BJ (cell line): ENCODE results near the gene ABLIM2. TPM values are rescaled to one million over a fixed set of nuclear protein-coding genes. Genes with fewer than 3 reads are reported as not detected.

Experiments used
- CTCF ChIA-PET: fragments of 350-600 bp; formaldehyde crosslinking; extraction: SDS; loops from one replicate; lab custom pipeline; 2021; ENCODE audit warnings: antibody characterized with exemption, inconsistent platforms; lab: Yijun Ruan, JAX
- POLR2A ChIA-PET: fragments of 300-600 bp; sonication (Branson Sonifier 250); formaldehyde crosslinking; extraction: SDS; loops from one replicate; lab custom pipeline; 2021; ENCODE audit warnings: antibody characterized with exemption; lab: Charles Lee
- DNase-seq: peaks from one replicate; pipeline ENCODE4 v3.0.0-alpha.2; 2011; ENCODE audit warnings: low read depth
- H3K27me3 ChIP-seq: 2 replicates; pipeline ENCODE4 v1.6.0; 2011; ENCODE audit warnings: low read length; ENCODE audit not compliant: control insufficient read depth, insufficient read depth
- H3K36me3 ChIP-seq: 2 replicates; pipeline ENCODE4 v1.5.1; 2011; ENCODE audit warnings: low read length; ENCODE audit not compliant: control insufficient read depth, insufficient read depth
- H3K4me3 ChIP-seq: 2 replicates; pipeline ENCODE4 v1.5.1; 2011; ENCODE audit warnings: low read depth, mild to moderate bottlenecking, control low read depth, low read length
- CTCF ChIP-seq: IDR thresholded peaks from 2 replicates; pipeline ENCODE4 v1.5.1; 2011; ENCODE audit warnings: low read depth, mild to moderate bottlenecking, control low read depth, inconsistent platforms, low read length, moderate library complexity; ENCODE audit not compliant: insufficient read depth
- polyA plus RNA-seq: library from polyadenylated mRNA; depleted of rRNA; stranded (reverse); fragments of >200 nt; gene quantifications from 2 replicates; pipeline ENCODE4 v1.2.3, GENCODE V29; 2011

ABLIM2 gene
- polyA plus RNA-seq, 1 experiment: 0.07 TPM

- Histone ChIP-seq H3K4me3 (no peak overlapping the region), H3K36me3 (no peaks in the 10 kb centered on the region), H3K27me3 (peaks cover 4% of the 10 kb centered on the region; the same call in 1 of the 2 replicates)
- DNase-seq: no peak
- ChIA-PET POLR2A (no interaction called here), CTCF (interaction anchor here (1.1 kb wide), 1 partner anchor 26 kb away, joined by 3 read pairs; no protein-coding TSS in a partner anchor)
- TF ChIP-seq CTCF: no peak
Observed at GRCh38 chr4:7964459-7964858, 194.2 kb downstream of the ABLIM2 start.

GRCh38 chr4:7963691-7964090, 194.9 kb downstream of the ABLIM2 start:
- ChIA-PET CTCF (interaction anchor here (1.1 kb wide), 1 partner anchor 25 kb away, joined by 3 read pairs; no protein-coding TSS in a partner anchor), POLR2A (no interaction called here)
- Histone ChIP-seq H3K27me3 (peaks cover 4% of the 10 kb centered on the region; the same call in 1 of the 2 replicates), H3K36me3 (no peaks in the 10 kb centered on the region), H3K4me3 (no peak overlapping the region)
- no peak for TF ChIP-seq CTCF
- no peak for DNase-seq

GRCh38 chr4:7962609-7963508, 195.8 kb downstream of the ABLIM2 start:
- Histone ChIP-seq H3K27me3 (peaks cover 4% of the 10 kb centered on the region; the same call in 1 of the 2 replicates), H3K36me3 (no peaks in the 10 kb centered on the region), H3K4me3 (no peak overlapping the region)
- ChIA-PET CTCF (interaction anchor here (0.7 kb wide), 1 partner anchor 12 kb away, joined by 3 read pairs; no protein-coding TSS in a partner anchor), POLR2A (no interaction called here)
- DNase-seq: no peak
- no peak for TF ChIP-seq CTCF

GRCh38 chr4:7960790-7961655, 197.6 kb downstream of the ABLIM2 start:
- ChIA-PET CTCF (interaction anchor here (1.3 kb wide), 1 partner anchor 159 kb away, joined by 3 read pairs; no protein-coding TSS in a partner anchor), POLR2A (no interaction called here)
- no peak for TF ChIP-seq CTCF
- peak; percentile 95 for DNase-seq
- H3K4me3 ChIP-seq: no peak overlapping the region
- no peaks in the 10 kb centered on the region for H3K36me3 ChIP-seq
- peaks cover 4% of the 10 kb centered on the region; the same call in 1 of the 2 replicates for H3K27me3 ChIP-seq
